ENCODE data around the gene DHRS4L2.
"Not testable (repeated sequence)": the region's sequence is repeated elsewhere in the genome, so short reads cannot be mapped to it uniquely, and the experiment has no call there.

Gene DHRS4L2

DNA sequence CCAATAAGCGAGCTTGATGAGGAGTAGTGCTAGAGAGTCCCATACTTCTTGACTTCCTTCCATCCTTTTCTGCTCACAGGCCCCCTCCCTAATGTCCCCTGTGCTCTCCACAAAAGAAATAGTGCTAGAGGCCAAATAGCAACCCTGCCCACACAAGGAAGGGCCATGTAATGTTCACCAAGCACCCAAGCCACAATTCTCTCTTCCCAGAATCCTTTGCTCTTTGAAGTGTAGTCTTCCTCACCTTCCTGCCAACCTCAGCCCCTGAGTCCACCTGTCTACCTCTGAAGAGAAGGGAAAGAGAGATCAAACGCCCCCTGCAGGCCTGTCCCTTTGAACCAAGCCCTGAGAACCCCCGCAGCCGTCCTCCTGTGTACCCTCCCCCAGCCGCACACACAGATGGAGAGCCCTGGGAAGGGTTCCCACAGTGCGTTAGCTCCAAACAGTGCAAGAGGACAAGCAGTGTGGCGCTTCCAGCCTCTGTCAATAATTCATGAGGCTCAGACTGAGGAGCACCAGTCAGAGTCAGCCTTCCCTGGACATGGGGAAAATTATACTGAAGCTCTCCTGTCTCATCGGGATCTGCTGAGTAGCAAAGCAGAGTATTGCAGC, 37.0 kb upstream of the DHRS4L2 start:
- TF ChIP-seq, protein P1, sequence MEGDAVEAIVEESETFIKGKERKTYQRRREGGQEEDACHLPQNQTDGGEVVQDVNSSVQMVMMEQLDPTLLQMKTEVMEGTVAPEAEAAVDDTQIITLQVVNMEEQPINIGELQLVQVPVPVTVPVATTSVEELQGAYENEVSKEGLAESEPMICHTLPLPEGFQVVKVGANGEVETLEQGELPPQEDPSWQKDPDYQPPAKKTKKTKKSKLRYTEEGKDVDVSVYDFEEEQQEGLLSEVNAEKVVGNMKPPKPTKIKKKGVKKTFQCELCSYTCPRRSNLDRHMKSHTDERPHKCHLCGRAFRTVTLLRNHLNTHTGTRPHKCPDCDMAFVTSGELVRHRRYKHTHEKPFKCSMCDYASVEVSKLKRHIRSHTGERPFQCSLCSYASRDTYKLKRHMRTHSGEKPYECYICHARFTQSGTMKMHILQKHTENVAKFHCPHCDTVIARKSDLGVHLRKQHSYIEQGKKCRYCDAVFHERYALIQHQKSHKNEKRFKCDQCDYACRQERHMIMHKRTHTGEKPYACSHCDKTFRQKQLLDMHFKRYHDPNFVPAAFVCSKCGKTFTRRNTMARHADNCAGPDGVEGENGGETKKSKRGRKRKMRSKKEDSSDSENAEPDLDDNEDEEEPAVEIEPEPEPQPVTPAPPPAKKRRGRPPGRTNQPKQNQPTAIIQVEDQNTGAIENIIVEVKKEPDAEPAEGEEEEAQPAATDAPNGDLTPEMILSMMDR (IDR thresholded peaks at IDR 0.05), result 0 out of 2 replicates have a peak, but pooled peaks have one; percentile 7
- TF ChIP-seq ZFX (IDR thresholded peaks at IDR 0.05; ENCODE audit: borderline replicate concordance), result no peak
- no peak overlapping the region for H3K27ac ChIP-seq

DNA sequence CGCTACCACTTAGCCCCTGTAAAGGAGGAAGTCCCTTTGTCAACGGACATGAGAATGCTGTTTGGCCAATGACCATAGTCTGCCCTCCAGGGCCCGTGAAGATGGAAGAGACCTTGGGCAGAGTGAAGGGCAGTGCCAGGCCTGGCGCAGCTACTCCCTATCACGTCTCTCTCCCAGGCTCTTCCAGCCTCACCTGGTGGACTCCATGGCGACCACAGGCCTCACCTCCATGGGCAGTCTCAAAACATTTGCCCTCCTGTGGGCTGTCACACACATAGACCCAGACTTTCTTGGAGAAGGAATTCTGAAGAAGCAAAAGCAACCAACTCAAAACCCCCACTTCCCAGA, 35.6 kb upstream of the DHRS4L2 start:
- H3K27ac ChIP-seq, result peak overlapping the region; percentile 65; the same call in 1 of the 2 replicates

DNA sequence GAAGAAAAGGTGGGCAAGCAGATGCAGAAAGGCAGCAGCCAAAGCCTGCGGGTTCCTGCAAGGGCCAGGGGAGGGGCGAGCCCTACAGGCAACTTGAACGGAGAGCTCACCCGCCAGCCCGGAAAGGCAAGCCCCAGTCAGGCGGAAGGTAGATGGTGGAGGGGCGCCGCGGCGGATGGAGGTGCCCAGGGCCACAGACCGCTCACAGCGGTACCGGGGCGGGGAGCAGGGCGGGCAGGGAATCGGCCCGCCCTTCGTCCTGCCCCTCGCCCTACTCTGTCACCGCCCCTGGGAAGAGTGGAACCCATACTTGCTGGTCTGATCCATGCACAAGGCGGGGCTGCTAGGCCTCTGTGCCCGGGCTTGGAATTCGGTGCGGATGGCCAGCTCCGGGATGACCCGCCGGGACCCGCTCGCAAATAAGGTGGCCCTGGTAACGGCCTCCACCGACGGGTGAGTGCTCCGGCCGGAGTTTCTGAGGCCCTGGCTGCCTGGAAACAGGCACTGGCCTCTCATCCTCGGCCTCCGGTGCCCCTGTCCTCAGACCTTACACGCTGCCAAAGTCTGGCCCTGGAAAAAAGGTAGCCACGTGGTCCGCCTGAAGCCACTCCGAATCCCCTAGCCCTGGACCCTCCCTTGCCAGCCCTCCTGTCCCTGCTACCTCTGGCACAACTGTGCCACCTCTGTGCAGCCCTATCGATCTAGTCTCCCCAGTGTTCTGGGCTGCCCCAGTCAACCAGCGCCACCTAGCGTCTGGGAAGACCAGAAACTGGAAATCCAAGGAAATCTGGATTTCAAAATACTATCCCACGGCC, 35.1 kb upstream of the DHRS4L2 start, which contains the start of gene DHRS4:
TSS of gene DHRS4 (plus strand) at position 307 of the 815 bp plus-strand sequence. CDS start at position 326, 19 bp downstream.
- TF ChIP-seq, protein P1 (IDR thresholded peaks at IDR 0.05), result peak; percentile 96
- no peak for TF ChIP-seq ZFX (IDR thresholded peaks at IDR 0.05; ENCODE audit: borderline replicate concordance)
- H3K27ac ChIP-seq, result peak within 1 kb of the TSS; percentile 65

DNA sequence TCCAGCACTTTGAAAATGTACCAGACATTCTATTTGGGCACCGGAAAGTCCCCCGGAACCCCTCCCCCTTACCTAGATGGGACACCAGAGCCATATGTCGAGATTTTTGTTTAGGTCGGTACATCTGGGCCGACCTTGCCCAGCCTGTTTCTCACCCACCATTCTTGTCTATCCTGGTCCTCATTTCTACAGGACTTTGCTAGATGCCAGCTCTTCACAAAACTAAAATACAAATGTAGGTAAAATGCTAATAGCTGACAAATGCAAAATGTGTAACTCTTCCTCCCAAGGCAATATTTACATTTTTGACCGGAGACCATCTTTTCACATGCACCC, 34.5 kb upstream of the DHRS4L2 start:
- peak overlapping the region; percentile 65 for H3K27ac ChIP-seq

DNA sequence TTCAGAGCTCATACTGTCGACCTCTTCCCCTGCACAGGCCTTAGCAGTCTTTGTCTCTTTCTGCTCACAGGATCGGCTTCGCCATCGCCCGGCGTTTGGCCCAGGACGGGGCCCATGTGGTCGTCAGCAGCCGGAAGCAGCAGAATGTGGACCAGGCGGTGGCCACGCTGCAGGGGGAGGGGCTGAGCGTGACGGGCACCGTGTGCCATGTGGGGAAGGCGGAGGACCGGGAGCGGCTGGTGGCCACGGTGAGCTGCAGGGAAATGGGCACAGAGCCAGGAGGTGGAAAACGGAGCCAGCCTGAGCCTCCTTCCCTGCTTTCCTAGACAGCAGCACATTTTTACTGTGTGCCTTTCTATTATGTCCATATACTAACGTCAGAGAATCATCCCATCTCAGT, 33.8 kb upstream of the DHRS4L2 start:
- not testable (repeated sequence) for H3K27ac ChIP-seq

More for the DNA sequence above, 34.5 kb upstream of the DHRS4L2 start:
- TF ChIP-seq, protein P1 (IDR thresholded peaks at IDR 0.05), result peak; percentile 55

DNA sequence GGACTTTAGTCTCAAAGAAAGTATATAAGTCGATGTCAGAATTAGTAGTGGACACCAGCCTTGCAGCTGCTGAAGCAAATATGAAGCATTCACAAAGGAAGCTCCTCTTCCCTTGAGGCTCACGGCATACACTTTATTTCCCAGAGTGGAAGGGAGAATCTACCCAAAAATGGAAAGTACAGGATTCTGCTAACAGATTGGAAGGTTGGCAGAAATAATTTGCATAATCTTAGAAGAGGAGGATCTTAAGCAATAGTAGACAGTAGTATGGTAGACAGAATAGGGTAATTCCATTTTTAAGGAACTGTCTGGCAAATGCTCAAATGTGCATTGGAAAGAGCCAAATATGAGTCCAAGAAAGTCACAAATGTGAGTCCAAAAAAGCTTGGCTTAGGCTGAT, 32.9 kb upstream of the DHRS4L2 start:
- not testable (repeated sequence) for H3K27ac ChIP-seq

DNA sequence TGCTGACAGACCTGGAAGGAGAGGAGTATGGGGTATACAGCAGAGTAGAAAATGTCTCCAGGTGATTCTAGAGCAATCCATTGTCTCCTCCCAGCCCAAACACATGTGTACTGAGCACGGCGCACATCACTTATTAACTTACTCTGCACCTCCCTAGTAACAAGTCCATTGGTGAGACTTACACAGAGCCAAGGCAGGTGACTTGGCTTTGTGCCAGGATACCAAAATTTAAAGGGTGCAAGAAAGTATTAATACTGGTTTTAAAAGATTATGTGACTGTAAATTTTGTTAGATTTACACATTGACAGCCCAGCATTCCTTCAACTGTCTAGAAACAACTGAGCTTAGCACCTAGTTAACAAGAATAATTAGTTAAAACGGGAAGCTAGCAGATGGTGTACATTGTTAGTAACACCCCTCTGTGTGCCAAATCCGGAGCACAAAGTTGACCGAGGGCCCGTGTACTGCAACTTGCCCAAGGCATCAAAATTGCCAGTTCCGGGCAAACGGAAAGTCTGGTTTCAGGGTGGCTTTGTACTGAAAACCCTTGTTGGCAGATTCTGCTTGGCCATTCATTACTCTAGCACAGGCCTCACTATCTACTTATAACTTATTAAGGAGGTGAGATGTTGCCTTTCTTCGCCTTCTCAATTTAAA, 30.7 kb upstream of the DHRS4L2 start:
- not testable (repeated sequence) for H3K27ac ChIP-seq

DNA sequence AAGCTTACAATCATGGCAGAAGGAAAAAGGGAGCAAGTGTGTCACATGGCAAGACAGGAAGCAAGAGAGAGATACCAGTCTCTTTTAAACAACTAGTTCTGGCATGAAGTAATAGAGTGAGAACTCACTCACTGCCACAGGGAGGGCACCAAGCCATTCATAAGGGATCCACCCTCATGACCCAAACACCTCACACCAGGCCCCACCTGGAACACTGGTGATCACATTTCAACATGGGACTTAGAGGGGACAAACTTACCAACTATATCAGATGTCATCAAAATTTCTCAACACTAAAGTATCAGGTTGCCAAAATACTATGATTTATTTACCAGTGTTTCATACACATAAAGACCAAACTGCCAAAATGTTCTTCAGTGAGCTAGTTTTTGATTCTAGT, 27.8 kb upstream of the DHRS4L2 start:
- H3K27ac ChIP-seq, result not testable (repeated sequence)

DNA sequence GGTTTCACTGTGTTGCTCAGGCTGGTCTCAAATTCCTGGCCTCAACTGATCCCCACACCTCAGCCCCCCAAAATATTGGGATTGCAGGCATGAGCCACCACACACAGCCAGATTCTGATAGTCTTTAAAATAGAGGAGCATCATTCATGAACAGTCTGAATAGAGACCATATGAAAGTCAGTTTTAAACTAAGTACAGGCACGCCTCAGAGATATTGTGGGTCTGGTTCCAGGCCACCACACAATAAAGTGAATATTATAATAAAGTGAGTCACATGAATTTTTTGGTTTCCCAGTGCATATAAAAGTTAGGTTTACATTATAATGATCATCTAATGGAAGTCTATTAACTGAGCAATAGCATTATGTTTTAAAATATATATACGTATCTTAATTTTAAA, 27.0 kb upstream of the DHRS4L2 start:
- not testable (repeated sequence) for H3K27ac ChIP-seq

DNA sequence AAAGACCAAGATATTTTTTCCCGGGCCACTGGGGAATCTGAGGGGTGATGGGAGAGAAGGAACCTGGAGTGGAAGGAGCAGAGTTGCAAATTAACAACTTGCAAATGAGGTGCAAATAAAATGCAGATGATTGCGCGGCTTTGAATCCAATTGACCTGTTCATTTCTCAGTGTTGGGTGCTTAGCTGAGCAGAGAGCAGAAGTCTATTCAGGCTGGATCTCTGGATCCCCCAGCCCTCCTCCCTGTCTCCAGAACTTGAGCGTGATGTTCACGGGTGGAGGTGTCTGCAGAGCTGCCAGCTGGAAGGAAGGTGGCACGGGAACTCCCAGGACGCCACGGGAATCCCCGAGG, 19.6 kb upstream of the DHRS4L2 start:
- H3K27ac ChIP-seq, result not testable (repeated sequence)

DNA sequence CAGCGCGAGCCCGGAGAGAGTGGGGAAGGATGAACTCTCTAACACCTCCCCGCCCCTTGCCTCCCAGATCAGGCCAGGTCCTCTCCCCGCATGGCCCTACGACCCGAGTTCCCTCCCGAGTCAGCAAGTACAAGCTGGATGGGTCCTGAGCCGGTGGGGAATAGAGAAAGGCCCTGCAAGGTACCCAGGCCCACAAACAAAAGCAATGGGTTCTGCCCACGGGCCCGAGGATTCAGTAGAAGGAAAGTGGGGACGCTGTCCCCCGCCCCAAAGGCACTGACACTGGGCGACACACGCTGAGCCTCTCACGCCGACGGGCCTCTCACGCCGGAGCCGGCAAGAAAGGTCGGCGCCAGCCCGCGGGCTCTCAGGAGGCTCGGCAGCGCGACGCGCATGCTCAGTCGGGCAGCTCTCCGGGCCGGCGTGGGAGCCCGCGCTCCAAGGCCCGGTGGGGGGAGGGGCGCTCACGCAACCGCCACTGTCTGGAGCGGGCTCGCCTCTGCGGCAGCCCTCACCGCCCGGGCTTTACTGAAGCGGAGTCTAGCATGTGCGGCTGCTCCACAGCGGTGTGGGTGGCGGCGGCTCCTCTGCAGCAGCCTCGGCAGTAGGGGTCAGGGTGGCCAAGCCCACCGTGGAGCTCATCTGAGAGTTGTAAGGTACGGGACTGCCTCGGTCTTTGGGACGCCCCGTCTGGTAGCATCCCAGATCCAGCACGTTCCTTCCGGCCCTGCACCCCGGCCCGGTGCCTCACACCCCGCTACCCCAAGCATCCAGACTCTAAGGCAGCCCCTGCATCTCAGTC, 19.0 kb upstream of the DHRS4L2 start:
- not testable (repeated sequence) for H3K27ac ChIP-seq

DNA sequence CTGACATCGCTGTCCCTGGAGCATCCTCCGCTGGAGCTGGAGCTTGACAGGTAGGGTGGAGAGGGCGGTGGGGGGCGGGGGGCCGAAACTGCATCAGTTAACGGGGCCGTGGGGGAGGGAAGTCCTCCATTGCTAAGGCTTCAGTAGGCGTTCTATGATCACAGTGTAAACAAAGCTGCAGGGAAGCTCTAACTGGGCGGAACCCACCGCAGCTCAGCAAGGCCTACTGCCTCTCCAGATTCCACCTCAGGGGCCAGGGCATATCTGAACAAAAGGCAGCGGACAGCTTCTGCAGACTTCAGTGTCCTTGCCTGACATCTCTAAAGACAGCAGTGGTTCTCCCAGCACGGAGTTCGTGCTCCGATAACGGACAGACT, 18.5 kb upstream of the DHRS4L2 start:
- not testable (repeated sequence) for H3K27ac ChIP-seq

DNA sequence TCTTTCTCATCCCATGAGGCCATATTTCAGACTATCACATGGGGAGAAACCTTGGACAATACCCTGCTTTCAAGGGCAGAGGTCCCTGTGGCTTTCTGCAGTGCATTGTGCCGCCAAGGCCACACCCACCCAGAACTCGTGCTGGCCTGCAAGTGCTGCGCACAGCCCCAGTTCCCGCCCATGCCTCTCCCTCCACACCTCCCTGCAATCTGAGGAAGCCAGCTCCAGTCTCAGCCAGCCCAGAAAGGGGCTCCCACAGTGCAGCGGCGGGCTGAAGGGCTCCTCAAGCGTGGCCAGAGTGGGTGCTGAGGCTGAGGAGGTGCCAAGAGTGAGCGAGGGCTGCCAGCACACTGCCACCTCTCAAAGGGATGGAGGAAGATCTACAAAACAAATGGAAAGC, 15.6 kb upstream of the DHRS4L2 start:
- H3K27ac ChIP-seq, result not testable (repeated sequence)

DNA sequence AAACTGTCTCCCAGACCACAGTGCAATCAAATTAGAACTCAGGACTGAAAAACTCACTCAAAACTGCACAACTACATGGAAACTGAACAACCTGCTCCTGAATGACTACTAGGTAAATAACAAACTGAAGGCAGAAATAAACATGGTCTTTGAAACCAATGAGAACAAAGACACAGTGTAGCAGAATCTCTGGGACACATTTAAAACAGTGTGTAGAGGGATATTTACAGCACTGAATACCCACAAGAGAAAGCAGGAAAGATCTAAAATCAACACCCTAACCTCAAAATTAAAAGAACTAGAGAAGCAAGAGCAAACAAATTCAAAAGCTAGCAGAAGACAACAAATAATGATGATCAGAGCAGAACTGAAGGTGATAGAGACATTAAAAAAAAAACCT, 14.7 kb upstream of the DHRS4L2 start:
- not testable (repeated sequence) for H3K27ac ChIP-seq

DNA sequence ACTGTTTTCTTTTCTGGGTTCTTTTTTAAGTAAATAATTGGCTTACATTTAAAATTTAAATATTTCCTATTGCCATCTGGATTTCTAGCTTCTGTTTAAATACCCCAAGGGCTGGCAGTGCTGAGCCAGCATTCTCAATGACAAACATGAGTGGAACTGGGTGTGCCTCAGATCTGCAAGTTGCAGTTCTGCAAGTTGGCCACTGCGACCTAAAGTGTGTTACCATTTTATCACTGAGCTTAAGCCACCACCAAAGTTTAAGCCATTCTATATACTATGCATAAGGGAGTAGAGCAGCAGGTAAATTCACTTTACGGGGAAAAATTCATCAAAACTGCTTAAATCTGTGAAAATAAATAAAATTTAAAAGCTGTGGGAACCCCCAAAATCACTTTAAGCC, 11.5 kb upstream of the DHRS4L2 start:
- H3K27ac ChIP-seq, result not testable (repeated sequence)

DNA sequence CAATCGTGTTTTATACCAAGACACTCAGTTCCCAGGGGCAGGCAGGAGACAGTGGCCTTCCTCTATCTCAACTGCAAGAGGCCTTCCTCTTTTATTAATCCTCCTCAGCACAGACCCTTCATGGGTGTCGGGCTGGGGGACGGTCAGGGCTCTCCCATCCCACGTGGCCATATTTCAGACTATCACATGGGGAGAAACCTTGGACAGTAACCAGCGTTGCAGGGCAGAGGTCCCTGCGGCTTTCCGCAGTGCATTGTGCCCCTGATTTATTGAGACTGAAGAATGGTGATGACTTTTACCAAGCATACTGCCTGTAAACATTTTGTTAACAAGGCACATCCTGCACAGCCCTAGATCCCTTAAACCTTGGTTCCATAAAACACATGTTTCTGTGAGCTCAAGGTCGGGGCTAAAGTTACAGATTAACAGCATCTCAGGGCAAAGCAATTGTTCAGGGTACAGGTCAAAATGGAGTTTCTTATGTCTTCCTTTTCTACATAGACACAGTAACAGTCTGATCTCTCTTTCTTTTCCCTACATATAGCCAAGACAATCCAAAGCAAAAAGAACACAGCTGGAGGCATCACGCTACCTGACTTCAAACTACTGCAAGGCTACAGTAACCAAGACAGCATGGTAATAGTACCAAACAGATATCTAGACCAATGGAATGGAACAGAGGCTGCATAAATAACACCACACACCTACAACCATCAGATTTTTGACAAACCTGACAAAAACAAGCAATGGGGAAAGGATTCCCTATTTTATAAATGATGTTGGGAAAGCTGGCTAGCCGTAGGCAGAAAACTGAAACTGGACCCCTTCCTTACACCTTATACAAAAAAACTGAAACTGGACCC, 6.5 kb upstream of the DHRS4L2 start:
- H3K27ac ChIP-seq, result not testable (repeated sequence)
